B cell (primary cell): Measurements from ENCODE around the gene ZNF816.

ENCODE experiments used
- EZH2 ChIP-seq: IDR thresholded peaks from 2 replicates; pipeline ENCODE4 v1.6.1; 2012; ENCODE audit warnings: borderline replicate concordance, low read depth, mild to moderate bottlenecking, moderate library complexity, low read length; ENCODE audit not compliant: insufficient read depth, poor library complexity, severe bottlenecking
- TF ChIP-seq, protein P1 (sequence below): fragments of 200-600 bp; IDR thresholded peaks from one replicate; pipeline ENCODE4 v1.8.0; 2022; ENCODE audit warnings: antibody characterized with exemption, mild to moderate bottlenecking

DNA sequence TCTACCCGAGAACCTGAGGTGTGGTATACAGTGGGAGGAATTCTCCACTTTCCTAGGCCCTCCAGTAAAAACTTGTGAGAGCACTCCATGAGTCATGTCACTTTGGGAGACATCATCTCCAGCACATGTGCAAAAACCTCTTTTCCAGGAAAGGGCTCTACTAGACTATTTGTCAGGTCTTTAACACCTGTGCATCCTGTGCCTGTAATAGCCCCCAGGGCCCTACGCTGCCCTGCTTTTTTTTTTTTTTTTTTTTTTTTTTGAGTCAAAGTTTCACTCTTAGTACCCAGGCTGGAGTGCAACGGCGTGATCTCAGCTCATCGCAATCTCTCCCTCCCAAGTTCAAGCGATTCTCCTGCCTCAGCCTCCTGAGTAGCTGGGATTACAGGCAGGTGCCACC lies 49.3 kb upstream of the ZNF816 start:
- TF ChIP-seq, protein P1, sequence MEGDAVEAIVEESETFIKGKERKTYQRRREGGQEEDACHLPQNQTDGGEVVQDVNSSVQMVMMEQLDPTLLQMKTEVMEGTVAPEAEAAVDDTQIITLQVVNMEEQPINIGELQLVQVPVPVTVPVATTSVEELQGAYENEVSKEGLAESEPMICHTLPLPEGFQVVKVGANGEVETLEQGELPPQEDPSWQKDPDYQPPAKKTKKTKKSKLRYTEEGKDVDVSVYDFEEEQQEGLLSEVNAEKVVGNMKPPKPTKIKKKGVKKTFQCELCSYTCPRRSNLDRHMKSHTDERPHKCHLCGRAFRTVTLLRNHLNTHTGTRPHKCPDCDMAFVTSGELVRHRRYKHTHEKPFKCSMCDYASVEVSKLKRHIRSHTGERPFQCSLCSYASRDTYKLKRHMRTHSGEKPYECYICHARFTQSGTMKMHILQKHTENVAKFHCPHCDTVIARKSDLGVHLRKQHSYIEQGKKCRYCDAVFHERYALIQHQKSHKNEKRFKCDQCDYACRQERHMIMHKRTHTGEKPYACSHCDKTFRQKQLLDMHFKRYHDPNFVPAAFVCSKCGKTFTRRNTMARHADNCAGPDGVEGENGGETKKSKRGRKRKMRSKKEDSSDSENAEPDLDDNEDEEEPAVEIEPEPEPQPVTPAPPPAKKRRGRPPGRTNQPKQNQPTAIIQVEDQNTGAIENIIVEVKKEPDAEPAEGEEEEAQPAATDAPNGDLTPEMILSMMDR: no peak
- no peak for TF ChIP-seq EZH2
